Natural killer cell (primary cell): ENCODE measurements around the gene SLC13A5. TPM values are rescaled to one million over a fixed set of nuclear protein-coding genes. Genes with fewer than 3 reads are reported as not detected.
A peak's percentile ranks its signal among the peaks of the same experiment; 100 is the strongest.

ENCODE experiments used
- ATAC-seq, 3 donors: fragments of 150-1000 bp in 2 of 3; fragments of 200-7000 bp in 1 of 3; cut with Tn5 transposase; 1 replicate in 1 of 3; 2 replicates in 2 of 3; pipeline ENCODE4 v1.10.0; 2021; ENCODE audit warnings: mild to moderate bottlenecking in 2 of 3, moderate library complexity in 2 of 3
- DNase-seq, 2 donors: peaks; one replicate each; pipeline versions ENCODE4 v3.0.0 to v3.0.0-alpha.2; 2013 to 2021; ENCODE audit warnings: mixed read lengths in 1 of 2
- H3K27ac ChIP-seq: one replicate; pipeline ENCODE4 v1.5.1; 2013; ENCODE audit warnings: mild to moderate bottlenecking, low read length
- H3K27me3 ChIP-seq: one replicate; pipeline ENCODE4 v1.6.1; 2013; ENCODE audit warnings: low read length; ENCODE audit not compliant: control insufficient read depth, insufficient read depth
- H3K36me3 ChIP-seq: one replicate; pipeline ENCODE4 v1.6.1; 2013; ENCODE audit warnings: low read length; ENCODE audit not compliant: control insufficient read depth, insufficient read depth
- H3K4me1 ChIP-seq: one replicate; pipeline ENCODE4 v1.6.1; 2013; ENCODE audit warnings: low read length; ENCODE audit not compliant: control insufficient read depth, insufficient read depth
- H3K4me3 ChIP-seq: one replicate; pipeline ENCODE4 v1.5.1; 2013; ENCODE audit warnings: low read length
- H3K9me3 ChIP-seq: one replicate; pipeline ENCODE4 v1.6.1; 2013; ENCODE audit warnings: low read length; ENCODE audit not compliant: control insufficient read depth, insufficient read depth
- H3K27ac Mint-ChIP-seq, 2 donors: one replicate each; pipeline ENCODE4 v1.8.0; 2022; ENCODE audit warnings: mild to moderate bottlenecking in 2 of 2, mixed read lengths in 2 of 2, moderate library complexity in 1 of 2
- H3K27me3 Mint-ChIP-seq, 2 donors: one replicate each; pipeline ENCODE4 v1.8.0; 2022; ENCODE audit warnings: low read depth in 2 of 2, mixed read lengths in 2 of 2
- H3K36me3 Mint-ChIP-seq: one replicate; pipeline ENCODE4 v1.8.0; 2022; ENCODE audit warnings: mixed read lengths
- H3K4me1 Mint-ChIP-seq, 2 donors: one replicate each; pipeline ENCODE4 v1.8.0; 2022; ENCODE audit warnings: mixed read lengths in 2 of 2
- H3K4me3 Mint-ChIP-seq: one replicate; pipeline ENCODE4 v1.8.0; 2022; ENCODE audit warnings: mild to moderate bottlenecking, moderate library complexity, mixed read lengths
- H3K9me3 Mint-ChIP-seq, 2 donors: one replicate each; pipeline ENCODE4 v1.8.0; 2022; ENCODE audit warnings: mixed read lengths in 2 of 2
- WGBS: methylation state at CpG from one replicate; pipeline ENCODE4 v1.1.7; 2013; ENCODE audit warnings: missing lambda C conversion rate; ENCODE audit not compliant: insufficient coverage; 5-methylcytosine and 5-hydroxymethylcytosine counted together
- intact Hi-C: fragments of 100-400 bp; cut with micrococcal nuclease; formaldehyde crosslinking; loops from one replicate; pipeline ENCODE4 v1.14.2; 2022
- total RNA-seq, 4 donors: library from RNA; stranded (reverse); fragments of 120-200 nt in 1 of 4; gene quantifications; one replicate each; pipeline versions ENCODE4 v1.2.3 to v1.2.4, GENCODE V29; 2013 to 2022
- TF ChIP-seq, protein P1 (sequence below): fragments of 200-600 bp; IDR thresholded peaks from one replicate; pipeline ENCODE4 v1.8.0; 2022; ENCODE audit warnings: antibody characterized with exemption

Gene SLC13A5
- total RNA-seq, 3 donors from 2014 or later (not counting 1 experiment from before 2014, with no cell fraction given), result not detected

DNA sequence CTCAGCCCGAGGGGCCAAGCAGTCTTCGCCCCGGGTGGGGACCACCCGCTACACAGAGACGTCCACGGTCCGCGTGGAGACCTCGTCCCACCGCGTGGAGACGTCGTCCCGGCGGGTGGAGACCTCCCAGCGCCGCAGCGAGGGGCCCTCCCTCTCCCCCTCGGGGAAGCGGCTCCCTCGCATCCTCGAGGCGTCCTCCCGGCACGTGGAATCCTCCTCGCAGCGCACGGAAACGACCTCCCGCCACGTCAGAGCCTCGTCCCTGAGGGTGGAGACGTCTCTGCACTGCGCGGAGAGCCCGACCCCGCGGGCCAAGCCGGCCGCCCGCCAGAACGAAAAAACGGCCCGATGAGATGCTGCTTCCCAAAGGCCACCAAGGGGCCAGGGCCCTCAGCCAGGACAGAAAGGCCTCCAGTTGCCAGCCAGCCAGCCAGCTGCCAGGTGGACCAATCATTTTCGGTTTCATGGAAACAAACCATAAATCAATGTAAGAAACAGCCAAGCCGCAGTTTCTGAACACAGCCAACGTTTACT is 61.2 kb downstream of the SLC13A5 start:
- H3K4me3 Mint-ChIP-seq, result peak overlapping the region; percentile 96
- WGBS, result 4% methylated on average over 47 of the region's 47 CpGs
- ATAC-seq (peak; percentile 1 to 18 (median 11)), DNase-seq (peak; percentile 41 to 64)
- H3K4me1 Mint-ChIP-seq, result peaks cover 38 to 47% of the 10 kb centered on the region in 2 donors
- H3K9me3 ChIP-seq, result no peaks in the 10 kb centered on the region
- H3K27me3 Mint-ChIP-seq, result peaks cover 13 to 24% of the 10 kb centered on the region in 2 donors
- peaks cover 8% of the 10 kb centered on the region for H3K36me3 ChIP-seq
- TF ChIP-seq, protein P1, sequence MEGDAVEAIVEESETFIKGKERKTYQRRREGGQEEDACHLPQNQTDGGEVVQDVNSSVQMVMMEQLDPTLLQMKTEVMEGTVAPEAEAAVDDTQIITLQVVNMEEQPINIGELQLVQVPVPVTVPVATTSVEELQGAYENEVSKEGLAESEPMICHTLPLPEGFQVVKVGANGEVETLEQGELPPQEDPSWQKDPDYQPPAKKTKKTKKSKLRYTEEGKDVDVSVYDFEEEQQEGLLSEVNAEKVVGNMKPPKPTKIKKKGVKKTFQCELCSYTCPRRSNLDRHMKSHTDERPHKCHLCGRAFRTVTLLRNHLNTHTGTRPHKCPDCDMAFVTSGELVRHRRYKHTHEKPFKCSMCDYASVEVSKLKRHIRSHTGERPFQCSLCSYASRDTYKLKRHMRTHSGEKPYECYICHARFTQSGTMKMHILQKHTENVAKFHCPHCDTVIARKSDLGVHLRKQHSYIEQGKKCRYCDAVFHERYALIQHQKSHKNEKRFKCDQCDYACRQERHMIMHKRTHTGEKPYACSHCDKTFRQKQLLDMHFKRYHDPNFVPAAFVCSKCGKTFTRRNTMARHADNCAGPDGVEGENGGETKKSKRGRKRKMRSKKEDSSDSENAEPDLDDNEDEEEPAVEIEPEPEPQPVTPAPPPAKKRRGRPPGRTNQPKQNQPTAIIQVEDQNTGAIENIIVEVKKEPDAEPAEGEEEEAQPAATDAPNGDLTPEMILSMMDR, result no peak
- peaks cover 26% of the 10 kb centered on the region for H3K4me1 ChIP-seq
- peaks cover 13% of the 10 kb centered on the region for H3K27me3 ChIP-seq
- H3K27ac ChIP-seq, result peak overlapping the region; percentile 91
- H3K36me3 Mint-ChIP-seq, result no peaks in the 10 kb centered on the region
- peak overlapping the region; percentile 61 for H3K4me3 ChIP-seq
- intact Hi-C loops, result loop anchor here (1.0 to 5.0 kb wide), 2 partner anchors 11 to 360 kb away; partner anchors contain the start of genes RNASEK and TXNDC17
- H3K9me3 Mint-ChIP-seq, result no peaks in the 10 kb centered on the region
- H3K27ac Mint-ChIP-seq, result peak overlapping the region; percentile 41 to 95

- Mint-ChIP-seq H3K27me3 (peaks cover 13 to 24% of the 10 kb centered on the region in 2 donors), H3K36me3 (no peaks in the 10 kb centered on the region), H3K4me3 (peak within 1 kb of the TSS; percentile 96), H3K9me3 (no peaks in the 10 kb centered on the region), H3K27ac (peak within 1 kb of the TSS; percentile 95 to 96), H3K4me1 (peaks cover 41 to 47% of the 10 kb centered on the region in 2 donors)
- Histone ChIP-seq H3K4me3 (peak within 1 kb of the TSS; percentile 61), H3K36me3 (peaks cover 8% of the 10 kb centered on the region), H3K4me1 (peaks cover 25% of the 10 kb centered on the region), H3K27ac (peak within 1 kb of the TSS; percentile 91), H3K9me3 (no peaks in the 10 kb centered on the region), H3K27me3 (peaks cover 13% of the 10 kb centered on the region)
- peak; percentile 89 to 97 for DNase-seq
- intact Hi-C loops, result loop anchor here (1.0 to 5.0 kb wide), 2 partner anchors 10 to 361 kb away; partner anchors contain the start of genes RNASEK and TXNDC17
- ATAC-seq, result peak; percentile 88 to 98 (median 92)
- 2% methylated on average over 35 of the region's 35 CpGs for WGBS
- TF ChIP-seq, protein P1, result no peak
These were observed 61.7 kb downstream of the SLC13A5 start, which contains the start of the genes C17orf100 and MED31 for GRCh38 chr17:6651354-6651918. TSS of gene C17orf100 (plus strand) at chr17:6651762. CDS start at chr17:6651914, 152 bp downstream. TSS of gene MED31 (minus strand) at chr17:6651605. CDS start at chr17:6651528, 77 bp downstream.

DNA sequence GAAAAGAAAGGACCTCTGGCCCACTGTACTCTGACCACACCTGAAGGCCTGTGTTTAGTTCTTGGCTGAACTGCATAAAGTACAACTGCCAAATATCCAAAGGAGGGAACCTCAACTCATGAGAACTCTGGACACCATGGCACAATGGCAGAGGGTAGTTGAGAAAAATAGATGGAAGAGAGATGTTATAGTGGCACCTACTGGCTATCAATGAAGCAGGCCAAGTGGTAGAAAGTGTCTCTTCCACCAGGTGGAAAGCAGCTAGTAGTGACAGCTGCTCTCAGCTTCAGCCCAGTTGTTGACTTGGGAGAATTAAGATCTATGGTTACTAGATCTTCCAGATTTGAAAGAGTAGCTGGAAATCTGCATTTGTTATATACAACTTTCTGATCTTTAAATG is 65.0 kb downstream of the SLC13A5 start:
- intact Hi-C loops, result no loop called here
- Histone ChIP-seq H3K36me3 (peaks cover 33% of the 10 kb centered on the region), H3K27ac (no peak overlapping the region), H3K9me3 (no peaks in the 10 kb centered on the region), H3K4me1 (peaks cover 11% of the 10 kb centered on the region), H3K27me3 (no peaks in the 10 kb centered on the region), H3K4me3 (no peak overlapping the region)
- DNase-seq (peak in 1 of 2 donors; percentile 39), ATAC-seq (no peak)
- H3K36me3 Mint-ChIP-seq, result peaks cover 6% of the 10 kb centered on the region
- peaks cover 0 to 9% of the 10 kb centered on the region in 2 donors for H3K27me3 Mint-ChIP-seq
- no peak overlapping the region for H3K4me3 Mint-ChIP-seq
- TF ChIP-seq, protein P1, result no peak
- H3K9me3 Mint-ChIP-seq, result no peaks in the 10 kb centered on the region
- H3K27ac Mint-ChIP-seq, result peak overlapping the region; percentile 43 to 46
- peaks cover 41 to 49% of the 10 kb centered on the region in 2 donors for H3K4me1 Mint-ChIP-seq
